HTERT RPE-1 (cell line): ENCODE measurements around the gene EME2.

ENCODE experiments used
- in situ Hi-C: fragments of 300-500 bp; cut with MboI; formaldehyde crosslinking; loops from 4 replicates; pipeline ENCODE4 v1.14.3; 2020; ENCODE audit warnings: low sequenced_read_pairs

Gene EME2

GRCh38 chr16:1766231-1766630, 6.4 kb upstream of the EME2 start:
- in situ Hi-C loops: no loop called here

DNA sequence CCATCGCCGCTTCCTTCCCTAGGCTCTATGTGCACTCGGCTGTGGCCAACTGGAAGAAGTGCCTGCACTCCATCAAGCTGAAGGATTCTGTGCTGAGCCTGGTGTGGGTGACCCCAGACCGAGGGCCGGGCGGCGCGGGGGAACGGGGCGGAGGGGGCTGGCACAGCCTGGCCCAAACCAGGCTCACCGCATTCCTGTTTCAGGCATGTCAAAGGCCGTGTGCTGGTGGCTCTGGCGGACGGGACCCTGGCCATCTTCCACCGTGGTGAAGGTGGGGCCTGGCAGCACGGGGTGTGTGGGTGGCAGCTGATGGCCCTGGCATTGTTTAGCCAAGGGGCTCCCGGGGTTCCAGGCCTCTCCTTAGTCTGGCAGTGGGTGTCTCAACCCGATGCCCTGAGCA, 5.9 kb upstream of the EME2 start:
- in situ Hi-C loops: no loop called here

GRCh38 chr16:1767116-1767994, 5.3 kb upstream of the EME2 start:
- in situ Hi-C loops: no loop called here

- in situ Hi-C loops: no loop called here
Observed at GRCh38 chr16:1768061-1768766, 4.4 kb upstream of the EME2 start.

- in situ Hi-C loops: no loop called here
Observed at GRCh38 chr16:1768767-1769401, 3.7 kb upstream of the EME2 start.

DNA sequence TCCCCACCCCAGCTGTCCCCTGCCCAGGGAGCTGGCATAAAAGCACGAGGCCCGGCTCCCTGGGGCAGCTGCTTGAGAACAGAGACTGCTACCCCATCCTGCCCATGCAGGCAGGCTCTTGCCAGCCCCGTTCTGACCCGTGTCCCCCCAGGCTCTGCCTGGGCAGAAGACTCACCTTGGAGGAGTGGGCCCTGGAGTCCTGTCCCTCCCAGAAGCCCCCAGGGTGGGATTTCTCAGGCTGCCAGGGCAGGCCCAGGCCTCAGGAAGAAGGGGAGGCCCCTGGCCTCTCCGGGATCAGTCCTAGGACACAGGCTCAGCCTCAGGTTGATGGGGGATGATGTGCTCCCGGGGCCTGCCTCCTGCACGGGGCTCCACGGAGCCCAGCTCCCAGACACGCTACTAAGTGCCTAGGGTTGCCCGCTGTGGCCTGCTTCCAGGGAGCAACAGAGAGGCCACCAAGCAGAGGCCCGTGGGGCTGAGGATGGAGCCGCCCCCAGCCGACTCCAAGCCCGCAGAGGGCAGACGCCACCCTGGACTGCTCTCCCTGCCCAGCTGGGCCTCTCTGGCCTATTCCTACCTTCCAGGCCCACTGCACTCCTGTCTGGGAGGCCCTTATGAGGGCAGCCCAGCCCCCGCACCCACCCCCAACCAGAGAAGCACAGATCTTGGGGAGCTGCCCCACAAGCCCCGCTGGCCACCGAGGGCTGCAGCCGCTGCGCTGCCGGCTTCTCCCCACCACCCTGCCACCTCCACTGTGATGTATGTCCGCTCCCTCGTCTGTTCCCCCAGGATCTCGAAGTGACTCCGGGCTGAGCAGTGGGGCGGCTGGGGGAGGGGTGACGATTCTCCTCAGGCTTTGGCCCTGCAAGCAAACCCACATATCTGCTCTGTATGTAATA, 3.0 kb upstream of the EME2 start:
- in situ Hi-C loops: no loop called here

DNA sequence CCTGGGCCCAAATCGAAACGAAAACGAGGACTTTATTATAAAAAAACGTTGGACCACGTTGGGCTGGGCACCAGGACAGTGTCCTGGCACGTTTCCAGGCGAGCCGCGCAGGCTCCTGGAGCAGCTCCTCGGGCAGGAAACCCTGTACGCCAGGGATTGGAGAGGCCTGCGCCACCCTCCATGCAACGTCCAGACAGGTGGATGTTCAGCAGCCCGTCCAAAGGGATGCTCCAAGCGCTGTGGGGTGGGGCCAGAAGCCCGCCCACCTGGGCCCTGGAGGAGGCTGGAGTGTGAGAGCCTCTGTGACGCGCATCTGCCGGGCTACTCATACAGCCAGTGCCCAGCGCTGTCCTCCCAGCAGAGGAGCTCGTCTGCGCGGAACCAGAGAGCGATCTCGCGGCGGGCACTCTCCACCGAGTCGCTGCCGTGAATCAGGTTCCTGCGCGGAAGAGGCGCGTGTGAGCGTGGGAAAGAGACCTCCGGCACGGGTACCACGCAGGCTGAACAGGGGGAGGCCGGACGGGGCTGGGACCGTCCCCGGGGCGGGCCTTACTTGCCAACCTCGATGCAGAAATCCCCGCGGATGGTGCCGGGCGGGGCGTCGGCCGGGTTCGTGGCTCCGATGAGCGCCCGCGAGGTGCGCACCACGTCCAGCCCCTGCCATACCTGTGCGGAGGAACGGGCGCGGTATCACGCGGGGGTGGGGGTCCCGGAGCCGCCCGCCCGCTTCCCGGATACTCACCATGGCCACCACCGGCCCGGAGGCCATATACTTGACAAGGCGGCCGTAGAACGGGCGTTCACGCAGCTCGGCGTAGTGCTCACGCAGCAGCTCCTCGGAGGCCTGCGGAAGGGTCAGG, 2.1 kb upstream of the EME2 start:
- in situ Hi-C loops: no loop called here

DNA sequence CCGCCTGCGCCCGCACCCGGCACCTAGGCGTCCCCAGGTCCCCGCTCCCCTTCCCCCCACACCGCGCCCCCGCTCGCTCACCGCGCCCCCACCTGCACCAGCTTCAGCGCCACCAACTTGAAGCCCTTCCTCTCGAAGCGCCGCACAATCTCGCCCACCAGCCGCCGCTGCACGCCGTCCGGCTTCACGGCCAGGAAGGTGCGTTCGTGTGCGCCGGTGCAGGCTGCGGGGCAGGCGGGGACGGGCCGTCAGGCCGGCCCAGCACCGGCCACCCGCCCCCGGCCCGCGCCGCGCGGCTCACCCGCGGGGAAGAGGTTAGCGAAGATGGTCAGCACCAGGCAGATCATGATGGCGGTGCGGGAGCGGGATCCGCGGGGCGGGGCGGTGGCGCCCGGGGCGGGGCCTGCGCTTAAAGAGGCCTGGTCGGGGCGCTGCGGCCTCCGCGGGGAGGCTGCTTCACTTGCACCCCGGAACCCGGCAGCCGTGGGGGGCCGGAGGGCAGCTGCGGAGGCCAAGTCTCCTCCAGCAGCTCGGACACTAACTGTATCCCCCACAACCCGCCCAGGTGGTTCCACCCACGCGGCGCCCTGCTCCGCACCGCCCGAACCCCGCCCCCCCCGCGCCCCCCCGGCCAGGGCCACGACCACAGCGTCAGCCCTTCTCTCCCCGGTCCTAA, 1.3 kb upstream of the EME2 start, which contains the start of gene NME3:
TSS of gene NME3 (minus strand) at position 356 of the 676 bp plus-strand sequence. CDS start at position 347, 9 bp downstream.
- in situ Hi-C loops: no loop called here

DNA sequence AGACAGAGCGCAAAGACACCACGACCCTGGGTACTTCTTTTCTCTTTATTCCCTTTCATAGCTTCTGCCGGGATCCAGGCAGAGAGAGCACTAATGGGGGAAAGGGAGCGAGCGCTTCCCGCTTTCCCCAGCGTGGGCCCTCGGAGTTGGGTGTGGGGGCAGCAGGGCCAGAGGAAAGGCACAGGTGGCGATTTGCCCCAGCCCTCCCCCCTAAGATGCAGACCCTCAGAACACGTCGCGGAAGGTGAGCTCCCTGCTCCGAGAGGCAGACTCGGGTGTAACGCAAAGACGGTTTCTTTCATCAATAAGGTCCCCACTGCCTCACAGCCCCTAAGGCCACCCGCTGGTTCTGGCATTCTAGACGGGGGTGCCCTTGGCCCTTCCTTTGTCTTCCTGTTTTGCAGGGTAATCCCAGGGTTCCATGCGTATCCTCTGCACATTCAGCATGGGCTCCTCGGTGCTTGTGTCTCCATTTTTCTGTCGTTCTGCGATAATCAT, 697 bp upstream of the EME2 start:
- in situ Hi-C loops: no loop called here

DNA sequence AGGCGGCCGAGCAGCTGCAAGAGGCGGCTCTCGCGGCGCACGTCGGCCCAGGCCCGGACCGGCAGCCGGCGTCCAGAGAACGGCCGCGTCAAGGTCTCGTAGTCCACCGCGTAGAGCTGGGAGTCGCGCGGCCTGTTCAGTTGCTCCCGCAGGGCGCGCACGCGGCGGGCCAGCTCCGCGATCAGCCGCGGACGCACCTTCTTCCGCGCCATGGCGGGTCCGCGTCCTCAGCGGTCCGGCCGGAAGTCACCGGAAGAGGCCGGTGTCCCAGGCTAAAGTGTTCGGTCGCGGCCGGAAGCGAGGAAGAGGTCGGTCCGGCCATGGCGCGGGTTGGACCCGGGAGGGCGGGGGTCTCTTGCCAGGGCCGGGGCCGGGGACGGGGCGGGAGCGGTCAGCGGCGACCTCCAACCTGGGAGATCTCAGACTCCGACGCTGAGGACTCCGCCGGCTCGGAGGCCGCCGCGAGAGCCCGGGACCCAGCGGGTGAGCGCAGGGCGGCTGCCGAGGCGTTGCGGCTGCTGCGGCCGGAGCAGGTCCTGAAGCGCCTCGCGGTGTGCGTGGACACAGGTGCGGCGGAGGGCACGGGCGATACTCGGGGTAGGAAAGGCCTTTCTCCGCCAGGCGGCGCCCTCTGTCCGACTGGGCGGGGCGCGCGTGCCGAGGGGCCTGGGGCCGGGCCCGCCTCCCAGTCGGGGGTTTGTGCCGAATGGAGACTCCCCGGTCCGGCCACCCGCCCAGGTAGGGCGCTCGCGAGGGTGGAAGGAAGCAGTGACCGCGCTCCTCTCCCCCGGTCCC, 495 bp downstream of the EME2 start, which contains the start of gene MRPS34:
TSS of gene MRPS34 (minus strand) at position 227 of the 795 bp plus-strand sequence. CDS start at position 212, 15 bp downstream.
- in situ Hi-C loops: no loop called here

GRCh38 chr16:1773703-1774447, 1.3 kb downstream of the EME2 start:
- in situ Hi-C loops: no loop called here

- in situ Hi-C loops: no loop called here
Observed at GRCh38 chr16:1774448-1774780, 1.8 kb downstream of the EME2 start.

DNA sequence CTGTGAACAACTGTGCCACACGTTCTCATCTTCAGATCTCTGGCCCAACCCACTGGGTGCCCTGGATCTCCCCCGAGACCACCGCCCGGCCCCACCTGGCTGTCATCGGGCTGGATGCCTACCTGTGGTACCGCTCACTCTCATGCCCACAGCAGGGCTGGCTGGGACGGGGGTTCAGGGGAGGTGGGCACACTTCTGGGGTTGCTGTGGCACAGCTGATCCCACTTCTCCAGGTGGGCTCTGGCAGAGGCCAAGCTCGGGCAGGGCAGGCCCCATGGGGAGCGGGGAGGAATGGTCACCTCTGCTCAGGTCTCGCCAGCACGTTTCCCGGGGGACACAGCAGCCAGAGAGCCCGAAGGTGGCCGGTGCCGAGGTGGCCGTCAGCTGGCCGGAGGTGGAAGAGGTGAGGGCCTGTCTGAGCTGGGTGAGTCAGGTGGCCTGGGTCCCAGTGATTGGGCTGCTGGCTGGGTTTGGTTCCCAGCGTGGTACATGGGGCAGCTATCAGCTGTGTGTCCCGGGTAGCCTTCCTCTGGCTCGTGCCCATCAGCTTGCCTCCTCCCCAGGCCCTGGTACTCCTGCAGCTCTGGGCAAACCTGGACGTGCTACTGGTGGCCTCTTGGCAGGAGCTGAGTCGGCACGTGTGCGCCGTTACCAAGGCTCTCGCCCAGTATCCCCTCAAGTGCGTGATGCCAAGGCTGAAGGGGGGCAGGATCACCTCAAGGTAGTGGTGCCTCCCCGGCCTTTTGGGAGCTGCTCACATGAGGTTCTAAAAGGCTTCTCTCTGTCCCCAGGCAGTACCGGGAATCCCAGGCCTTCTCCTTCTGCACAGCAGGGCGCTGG, 2.6 kb downstream of the EME2 start:
- in situ Hi-C loops: no loop called here

- in situ Hi-C loops: no loop called here
Observed at GRCh38 chr16:1775846-1776671, 3.4 kb downstream of the EME2 start.

- in situ Hi-C loops: no loop called here
Observed at GRCh38 chr16:1776672-1776955, 4.0 kb downstream of the EME2 start.

GRCh38 chr16:1776991-1777374, 4.4 kb downstream of the EME2 start:
- in situ Hi-C loops: no loop called here
